ENCODE data around the gene PITRM1. TPM values are rescaled to one million over a fixed set of nuclear protein-coding genes. Genes with fewer than 3 reads are reported as not detected.
A peak's percentile ranks its signal among the peaks of the same experiment; 100 is the strongest.

Gene PITRM1
- total RNA-seq, 1 experiment from 2014 or later: 40.7 TPM

DNA sequence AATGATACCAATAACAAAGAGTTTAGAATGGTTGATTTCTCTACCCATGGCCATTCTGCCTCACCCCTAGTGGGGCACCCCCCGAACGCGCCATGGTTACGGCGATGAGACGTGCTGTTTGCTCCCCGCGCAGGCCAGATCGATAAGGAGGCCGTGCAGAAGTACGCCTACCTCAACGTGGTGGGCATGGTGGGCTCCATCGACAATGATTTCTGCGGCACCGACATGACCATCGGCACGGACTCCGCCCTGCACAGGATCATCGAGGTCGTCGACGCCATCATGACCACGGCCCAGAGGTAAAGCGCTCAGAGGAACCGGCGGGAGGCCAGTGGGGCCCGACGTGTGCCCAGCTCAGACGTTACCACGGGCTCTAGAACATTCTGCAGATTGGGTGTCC is 68.9 kb downstream of the PITRM1 start:
- peaks cover 76% of the 10 kb centered on the region for H3K36me3 Mint-ChIP-seq
- POLR2A ChIA-PET: no interaction called here

DNA sequence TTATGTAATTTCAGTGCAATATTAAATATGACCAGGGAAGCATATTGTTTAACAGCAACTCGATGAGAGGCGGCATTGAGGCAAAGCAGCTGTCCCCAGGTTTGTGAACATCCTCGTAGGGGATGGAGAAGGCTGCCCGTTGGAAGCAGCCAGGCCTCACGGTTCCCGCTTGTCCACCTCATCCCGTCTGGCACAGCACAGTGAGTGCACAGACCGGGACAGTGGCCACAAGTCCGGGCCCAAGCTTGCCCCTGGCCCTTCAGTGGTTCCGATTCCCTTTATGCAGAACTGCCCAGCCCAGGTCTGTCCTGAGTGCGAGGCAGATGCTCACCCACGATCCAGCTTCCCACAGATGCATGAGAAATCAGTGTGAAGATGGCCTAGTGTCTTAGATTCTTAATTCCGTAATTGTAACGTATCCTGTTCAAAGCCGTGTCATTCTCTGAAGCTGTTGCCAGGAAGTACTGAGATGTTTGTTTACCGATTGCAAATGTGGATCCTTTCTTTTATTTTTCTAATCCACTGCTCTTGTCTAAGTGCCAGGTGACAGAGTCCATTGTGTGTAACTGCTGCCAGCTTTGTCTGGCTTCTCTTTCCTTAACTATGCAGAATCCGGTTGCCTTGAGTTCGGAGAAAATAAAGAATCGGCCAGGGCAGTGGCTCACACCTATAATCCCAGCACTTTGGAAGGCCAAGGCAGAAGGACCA is 69.7 kb downstream of the PITRM1 start:
- H3K36me3 Mint-ChIP-seq: peaks cover 69% of the 10 kb centered on the region
- ATAC-seq: peak; percentile 25
- no peaks in the 10 kb centered on the region for H3K9me3 Mint-ChIP-seq
- POLR2A ChIA-PET: no interaction called here
- no peak overlapping the region for H3K4me3 Mint-ChIP-seq
- CTCF ChIA-PET: no interaction called here
- peak overlapping the region; percentile 95 for H3K27ac Mint-ChIP-seq
- peaks cover 16% of the 10 kb centered on the region for H3K4me1 Mint-ChIP-seq
- H3K27me3 Mint-ChIP-seq (ENCODE audit: low read depth): no peaks in the 10 kb centered on the region
- DNase-seq (ENCODE audit: low spot score): no peak
- TF ChIP-seq ELF4 (CRISPR knock-in tag; IDR thresholded peaks at IDR 0.05; ENCODE audit: low read depth) (no peak), SOX15 (CRISPR knock-in tag; IDR thresholded peaks at IDR 0.05) (no peak), EMX1 (CRISPR knock-in tag; IDR thresholded peaks at IDR 0.05) (no peak), NFATC4 (CRISPR knock-in tag; IDR thresholded peaks at IDR 0.05) (no peak), CBFB (CRISPR knock-in tag; IDR thresholded peaks at IDR 0.05; ENCODE audit: low read depth) (no peak)
- TF ChIP-seq, protein P1, sequence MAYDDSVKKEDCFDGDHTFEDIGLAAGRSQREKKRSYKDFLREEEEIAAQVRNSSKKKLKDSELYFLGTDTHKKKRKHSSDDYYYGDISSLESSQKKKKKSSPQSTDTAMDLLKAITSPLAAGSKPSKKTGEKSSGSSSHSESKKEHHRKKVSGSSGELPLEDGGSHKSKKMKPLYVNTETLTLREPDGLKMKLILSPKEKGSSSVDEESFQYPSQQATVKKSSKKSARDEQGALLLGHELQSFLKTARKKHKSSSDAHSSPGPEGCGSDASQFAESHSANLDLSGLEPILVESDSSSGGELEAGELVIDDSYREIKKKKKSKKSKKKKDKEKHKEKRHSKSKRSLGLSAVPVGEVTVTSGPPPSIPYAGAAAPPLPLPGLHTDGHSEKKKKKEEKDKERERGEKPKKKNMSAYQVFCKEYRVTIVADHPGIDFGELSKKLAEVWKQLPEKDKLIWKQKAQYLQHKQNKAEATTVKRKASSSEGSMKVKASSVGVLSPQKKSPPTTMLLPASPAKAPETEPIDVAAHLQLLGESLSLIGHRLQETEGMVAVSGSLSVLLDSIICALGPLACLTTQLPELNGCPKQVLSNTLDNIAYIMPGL (CRISPR knock-in tag; IDR thresholded peaks at IDR 0.05): no peak
- TF ChIP-seq, protein P2, sequence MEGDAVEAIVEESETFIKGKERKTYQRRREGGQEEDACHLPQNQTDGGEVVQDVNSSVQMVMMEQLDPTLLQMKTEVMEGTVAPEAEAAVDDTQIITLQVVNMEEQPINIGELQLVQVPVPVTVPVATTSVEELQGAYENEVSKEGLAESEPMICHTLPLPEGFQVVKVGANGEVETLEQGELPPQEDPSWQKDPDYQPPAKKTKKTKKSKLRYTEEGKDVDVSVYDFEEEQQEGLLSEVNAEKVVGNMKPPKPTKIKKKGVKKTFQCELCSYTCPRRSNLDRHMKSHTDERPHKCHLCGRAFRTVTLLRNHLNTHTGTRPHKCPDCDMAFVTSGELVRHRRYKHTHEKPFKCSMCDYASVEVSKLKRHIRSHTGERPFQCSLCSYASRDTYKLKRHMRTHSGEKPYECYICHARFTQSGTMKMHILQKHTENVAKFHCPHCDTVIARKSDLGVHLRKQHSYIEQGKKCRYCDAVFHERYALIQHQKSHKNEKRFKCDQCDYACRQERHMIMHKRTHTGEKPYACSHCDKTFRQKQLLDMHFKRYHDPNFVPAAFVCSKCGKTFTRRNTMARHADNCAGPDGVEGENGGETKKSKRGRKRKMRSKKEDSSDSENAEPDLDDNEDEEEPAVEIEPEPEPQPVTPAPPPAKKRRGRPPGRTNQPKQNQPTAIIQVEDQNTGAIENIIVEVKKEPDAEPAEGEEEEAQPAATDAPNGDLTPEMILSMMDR (IDR thresholded peaks at IDR 0.05): no peak
- TF ChIP-seq, protein P3, sequence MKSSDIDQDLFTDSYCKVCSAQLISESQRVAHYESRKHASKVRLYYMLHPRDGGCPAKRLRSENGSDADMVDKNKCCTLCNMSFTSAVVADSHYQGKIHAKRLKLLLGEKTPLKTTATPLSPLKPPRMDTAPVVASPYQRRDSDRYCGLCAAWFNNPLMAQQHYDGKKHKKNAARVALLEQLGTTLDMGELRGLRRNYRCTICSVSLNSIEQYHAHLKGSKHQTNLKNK (CRISPR knock-in tag; IDR thresholded peaks at IDR 0.05): no peak

More for the DNA sequence above, 68.9 kb downstream of the PITRM1 start:
- Mint-ChIP-seq H3K4me1 (peaks cover 16% of the 10 kb centered on the region), H3K27ac (peak overlapping the region; percentile 95; the same call in 1 of the 2 replicates), H3K9me3 (no peaks in the 10 kb centered on the region), H3K27me3 (ENCODE audit: low read depth) (no peaks in the 10 kb centered on the region), H3K4me3 (no peak overlapping the region)
- TF ChIP-seq, protein P4, sequence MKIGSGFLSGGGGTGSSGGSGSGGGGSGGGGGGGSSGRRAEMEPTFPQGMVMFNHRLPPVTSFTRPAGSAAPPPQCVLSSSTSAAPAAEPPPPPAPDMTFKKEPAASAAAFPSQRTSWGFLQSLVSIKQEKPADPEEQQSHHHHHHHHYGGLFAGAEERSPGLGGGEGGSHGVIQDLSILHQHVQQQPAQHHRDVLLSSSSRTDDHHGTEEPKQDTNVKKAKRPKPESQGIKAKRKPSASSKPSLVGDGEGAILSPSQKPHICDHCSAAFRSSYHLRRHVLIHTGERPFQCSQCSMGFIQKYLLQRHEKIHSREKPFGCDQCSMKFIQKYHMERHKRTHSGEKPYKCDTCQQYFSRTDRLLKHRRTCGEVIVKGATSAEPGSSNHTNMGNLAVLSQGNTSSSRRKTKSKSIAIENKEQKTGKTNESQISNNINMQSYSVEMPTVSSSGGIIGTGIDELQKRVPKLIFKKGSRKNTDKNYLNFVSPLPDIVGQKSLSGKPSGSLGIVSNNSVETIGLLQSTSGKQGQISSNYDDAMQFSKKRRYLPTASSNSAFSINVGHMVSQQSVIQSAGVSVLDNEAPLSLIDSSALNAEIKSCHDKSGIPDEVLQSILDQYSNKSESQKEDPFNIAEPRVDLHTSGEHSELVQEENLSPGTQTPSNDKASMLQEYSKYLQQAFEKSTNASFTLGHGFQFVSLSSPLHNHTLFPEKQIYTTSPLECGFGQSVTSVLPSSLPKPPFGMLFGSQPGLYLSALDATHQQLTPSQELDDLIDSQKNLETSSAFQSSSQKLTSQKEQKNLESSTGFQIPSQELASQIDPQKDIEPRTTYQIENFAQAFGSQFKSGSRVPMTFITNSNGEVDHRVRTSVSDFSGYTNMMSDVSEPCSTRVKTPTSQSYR (CRISPR knock-in tag; IDR thresholded peaks at IDR 0.05): no peak
- TF ChIP-seq GABPB1 (CRISPR knock-in tag; IDR thresholded peaks at IDR 0.05): no peak
- no peak for TF ChIP-seq ZNF232 (CRISPR knock-in tag; IDR thresholded peaks at IDR 0.05)
- TF ChIP-seq, protein P1 (CRISPR knock-in tag; IDR thresholded peaks at IDR 0.05): no peak
- TF ChIP-seq, protein P5, sequence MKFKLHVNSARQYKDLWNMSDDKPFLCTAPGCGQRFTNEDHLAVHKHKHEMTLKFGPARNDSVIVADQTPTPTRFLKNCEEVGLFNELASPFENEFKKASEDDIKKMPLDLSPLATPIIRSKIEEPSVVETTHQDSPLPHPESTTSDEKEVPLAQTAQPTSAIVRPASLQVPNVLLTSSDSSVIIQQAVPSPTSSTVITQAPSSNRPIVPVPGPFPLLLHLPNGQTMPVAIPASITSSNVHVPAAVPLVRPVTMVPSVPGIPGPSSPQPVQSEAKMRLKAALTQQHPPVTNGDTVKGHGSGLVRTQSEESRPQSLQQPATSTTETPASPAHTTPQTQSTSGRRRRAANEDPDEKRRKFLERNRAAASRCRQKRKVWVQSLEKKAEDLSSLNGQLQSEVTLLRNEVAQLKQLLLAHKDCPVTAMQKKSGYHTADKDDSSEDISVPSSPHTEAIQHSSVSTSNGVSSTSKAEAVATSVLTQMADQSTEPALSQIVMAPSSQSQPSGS (CRISPR knock-in tag; IDR thresholded peaks at IDR 0.05; ENCODE audit: borderline replicate concordance, low read depth): no peak
- TF ChIP-seq, protein P6, sequence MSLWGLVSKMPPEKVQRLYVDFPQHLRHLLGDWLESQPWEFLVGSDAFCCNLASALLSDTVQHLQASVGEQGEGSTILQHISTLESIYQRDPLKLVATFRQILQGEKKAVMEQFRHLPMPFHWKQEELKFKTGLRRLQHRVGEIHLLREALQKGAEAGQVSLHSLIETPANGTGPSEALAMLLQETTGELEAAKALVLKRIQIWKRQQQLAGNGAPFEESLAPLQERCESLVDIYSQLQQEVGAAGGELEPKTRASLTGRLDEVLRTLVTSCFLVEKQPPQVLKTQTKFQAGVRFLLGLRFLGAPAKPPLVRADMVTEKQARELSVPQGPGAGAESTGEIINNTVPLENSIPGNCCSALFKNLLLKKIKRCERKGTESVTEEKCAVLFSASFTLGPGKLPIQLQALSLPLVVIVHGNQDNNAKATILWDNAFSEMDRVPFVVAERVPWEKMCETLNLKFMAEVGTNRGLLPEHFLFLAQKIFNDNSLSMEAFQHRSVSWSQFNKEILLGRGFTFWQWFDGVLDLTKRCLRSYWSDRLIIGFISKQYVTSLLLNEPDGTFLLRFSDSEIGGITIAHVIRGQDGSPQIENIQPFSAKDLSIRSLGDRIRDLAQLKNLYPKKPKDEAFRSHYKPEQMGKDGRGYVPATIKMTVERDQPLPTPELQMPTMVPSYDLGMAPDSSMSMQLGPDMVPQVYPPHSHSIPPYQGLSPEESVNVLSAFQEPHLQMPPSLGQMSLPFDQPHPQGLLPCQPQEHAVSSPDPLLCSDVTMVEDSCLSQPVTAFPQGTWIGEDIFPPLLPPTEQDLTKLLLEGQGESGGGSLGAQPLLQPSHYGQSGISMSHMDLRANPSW (CRISPR knock-in tag; conservative IDR thresholded peaks at IDR 0.05; ENCODE audit: low read depth): no peak
- no peak for TF ChIP-seq PRRX2 (CRISPR knock-in tag; IDR thresholded peaks at IDR 0.05)
- TF ChIP-seq, protein P7, sequence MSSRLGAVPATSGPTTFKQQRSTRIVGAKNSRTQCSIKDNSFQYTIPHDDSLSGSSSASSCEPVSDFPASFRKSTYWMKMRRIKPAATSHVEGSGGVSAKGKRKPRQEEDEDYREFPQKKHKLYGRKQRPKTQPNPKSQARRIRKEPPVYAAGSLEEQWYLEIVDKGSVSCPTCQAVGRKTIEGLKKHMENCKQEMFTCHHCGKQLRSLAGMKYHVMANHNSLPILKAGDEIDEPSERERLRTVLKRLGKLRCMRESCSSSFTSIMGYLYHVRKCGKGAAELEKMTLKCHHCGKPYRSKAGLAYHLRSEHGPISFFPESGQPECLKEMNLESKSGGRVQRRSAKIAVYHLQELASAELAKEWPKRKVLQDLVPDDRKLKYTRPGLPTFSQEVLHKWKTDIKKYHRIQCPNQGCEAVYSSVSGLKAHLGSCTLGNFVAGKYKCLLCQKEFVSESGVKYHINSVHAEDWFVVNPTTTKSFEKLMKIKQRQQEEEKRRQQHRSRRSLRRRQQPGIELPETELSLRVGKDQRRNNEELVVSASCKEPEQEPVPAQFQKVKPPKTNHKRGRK (CRISPR knock-in tag; IDR thresholded peaks at IDR 0.05; ENCODE audit: borderline replicate concordance): no peak
- no peak for TF ChIP-seq ZNF138 (CRISPR knock-in tag; conservative IDR thresholded peaks at IDR 0.05)
- TF ChIP-seq SMAD3 (CRISPR knock-in tag; IDR thresholded peaks at IDR 0.05; ENCODE audit: borderline replicate concordance): no peak
- DNase-seq (ENCODE audit: low spot score) (no peak), ATAC-seq (no peak)
- CTCF ChIA-PET: no interaction called here
